ENCODE results near the gene BANP. TPM values are rescaled to one million over a fixed set of nuclear protein-coding genes. Genes with fewer than 3 reads are reported as not detected.
"Not testable (repeated sequence)": the region's sequence is repeated elsewhere in the genome, so short reads cannot be mapped to it uniquely, and the experiment has no call there.

The BANP gene
- 24.2 TPM in 2 replicates for total RNA-seq (2014; rRNA removed)
- percentile 72 among the genes with signal in this experiment for Bru-seq, nascent RNA
- percentile 72 among the genes with signal in this experiment for BruChase-seq, experiment 1, labeled RNA remaining after a 6-hour chase
- BruChase-seq, experiment 2, labeled RNA remaining after a 2-hour chase: percentile 75 among the genes with signal in this experiment
- long read RNA-seq, partial matches to known transcripts: 9 of 83 reads
- long read RNA-seq, other reads (novel, unspliced or antisense): 69 of 83 reads

GRCh38 chr16:87950765-87951551 lies at the start of gene BANP:
Gene BANP, plus strand, starts transcription at chr16:87951434. Its CDS starts 23,682 bp downstream, at chr16:87975116.
- BruUV-seq (replicated peaks): no TSS peak
- peak; percentile 95 for DNase-seq

GRCh38 chr16:87904963-87905362 lies 46.3 kb upstream of the BANP start:
- H3K4me2 ChIP-seq (ENCODE audit: low read length); POLR2A ChIA-PET (ENCODE audit: unreplicated experiment); H3F3A ChIP-seq (ENCODE audit: low read length, unreplicated experiment); H3K36me3 ChIP-seq (ENCODE audit: low read depth, low read length); H3K27me3 ChIP-seq (ENCODE audit: low read length); intact Hi-C loops (cut with micrococcal nuclease); H3K4me3 ChIP-seq (ENCODE audit: low read length); H4K20me1 ChIP-seq (ENCODE audit: low read length); H3K4me1 ChIP-seq (ENCODE audit: insufficient read depth, low read length); H3K9me3 ChIP-seq (ENCODE audit: low read length); H3K27ac ChIP-seq (ENCODE audit: low read length); H3K9me2 ChIP-seq (replicated peaks; ENCODE audit: low read length); H3K9ac ChIP-seq (ENCODE audit: low read length); ATAC-seq; H2AFZ ChIP-seq (ENCODE audit: low read length); CTCF ChIA-PET; H3K79me2 ChIP-seq (ENCODE audit: low read length); DNase-seq; BruUV-seq (replicated peaks): not testable (repeated sequence)

More at GRCh38 chr16:87950765-87951551, at the start of gene BANP:
- Histone ChIP-seq H3K9me2 (replicated peaks; ENCODE audit: low read length) (no peaks in the 10 kb centered on the region), H3K27me3 (ENCODE audit: low read length) (no peaks in the 10 kb centered on the region), H3K27ac (ENCODE audit: low read length) (peak within 1 kb of the TSS; percentile 85), H4K20me1 (ENCODE audit: low read length) (no peaks in the 10 kb centered on the region), H3F3A (ENCODE audit: low read length, unreplicated experiment) (no peaks in the 10 kb centered on the region), H3K4me2 (ENCODE audit: low read length) (peak within 1 kb of the TSS; percentile 88), H3K79me2 (ENCODE audit: low read length) (peaks cover 44% of the 10 kb centered on the region), H3K4me3 (ENCODE audit: low read length) (peak within 1 kb of the TSS; percentile 91), H3K4me1 (ENCODE audit: insufficient read depth, low read length) (0 out of 2 replicates have a peak, but pooled peaks cover 11% of the 10 kb centered on the region), H3K9ac (ENCODE audit: low read length) (peak within 1 kb of the TSS; percentile 100), H3K9me3 (ENCODE audit: low read length) (no peaks in the 10 kb centered on the region), H2AFZ (ENCODE audit: low read length) (peak within 1 kb of the TSS; percentile 86), H3K36me3 (ENCODE audit: low read depth, low read length) (no peaks in the 10 kb centered on the region)
- ChIA-PET POLR2A (ENCODE audit: unreplicated experiment) (interaction anchor here (0.7 kb wide), 1 partner anchor 480 kb away, joined by 4 read pairs; no protein-coding TSS in a partner anchor), CTCF (interaction anchor here (0.6 kb wide), 2 partner anchors 63 to 363 kb away, joined by 3 to 8 read pairs; no protein-coding TSS in a partner anchor)
- TF ChIP-seq CTCF (conservative IDR thresholded peaks at IDR 0.05; ENCODE audit: low read depth, low read length) (0 out of 2 replicates have a peak, but pooled peaks have one; percentile 29), EZH2phosphoT487 (IDR thresholded peaks at IDR 0.05; ENCODE audit: borderline replicate concordance, low read length) (no peak), EZH2 (IDR thresholded peaks at IDR 0.05; ENCODE audit: low read length, unreplicated experiment) (no peak)
- intact Hi-C loops (cut with micrococcal nuclease): no loop called here
- ATAC-seq: peak; percentile 99

GRCh38 chr16:87905521-87905920 lies 45.7 kb upstream of the BANP start:
- intact Hi-C loops (cut with micrococcal nuclease); H2AFZ ChIP-seq (ENCODE audit: low read length); CTCF ChIA-PET; H3K9me2 ChIP-seq (replicated peaks; ENCODE audit: low read length); H3K4me3 ChIP-seq (ENCODE audit: low read length); H3K4me2 ChIP-seq (ENCODE audit: low read length); DNase-seq; BruUV-seq (replicated peaks); H3K9ac ChIP-seq (ENCODE audit: low read length); H3K9me3 ChIP-seq (ENCODE audit: low read length); ATAC-seq; H3K27me3 ChIP-seq (ENCODE audit: low read length); H3K27ac ChIP-seq (ENCODE audit: low read length); POLR2A ChIA-PET (ENCODE audit: unreplicated experiment); H4K20me1 ChIP-seq (ENCODE audit: low read length); H3K4me1 ChIP-seq (ENCODE audit: insufficient read depth, low read length); H3F3A ChIP-seq (ENCODE audit: low read length, unreplicated experiment); H3K79me2 ChIP-seq (ENCODE audit: low read length); H3K36me3 ChIP-seq (ENCODE audit: low read depth, low read length): not testable (repeated sequence)

GRCh38 chr16:87908101-87908500 lies 43.1 kb upstream of the BANP start:
- not testable (repeated sequence) for H4K20me1 ChIP-seq (ENCODE audit: low read length); H3K4me3 ChIP-seq (ENCODE audit: low read length)

More at GRCh38 chr16:87908101-87908500, 43.1 kb upstream of the BANP start:
- H3K27me3 ChIP-seq (ENCODE audit: low read length); H3K4me2 ChIP-seq (ENCODE audit: low read length); H3K9me3 ChIP-seq (ENCODE audit: low read length); H2AFZ ChIP-seq (ENCODE audit: low read length); ATAC-seq; DNase-seq; H3K9me2 ChIP-seq (replicated peaks; ENCODE audit: low read length); H3F3A ChIP-seq (ENCODE audit: low read length, unreplicated experiment); BruUV-seq (replicated peaks); CTCF ChIA-PET; POLR2A ChIA-PET (ENCODE audit: unreplicated experiment); H3K36me3 ChIP-seq (ENCODE audit: low read depth, low read length); H3K9ac ChIP-seq (ENCODE audit: low read length); intact Hi-C loops (cut with micrococcal nuclease); H3K27ac ChIP-seq (ENCODE audit: low read length); H3K79me2 ChIP-seq (ENCODE audit: low read length); H3K4me1 ChIP-seq (ENCODE audit: insufficient read depth, low read length): not testable (repeated sequence)

Data from PC-3 (cell line).